Hematopoietic multipotent progenitor cell treated with erythropoietin and hydrocortisone succinate and interleukin-3 and kit ligand, for 4 days (in vitro differentiated cells): ENCODE results near the gene PCDH1.
"Not testable (repeated sequence)": the region's sequence is repeated elsewhere in the genome, so short reads cannot be mapped to it uniquely, and the experiment has no call there.

Experiments
- DNase-seq: peaks from one replicate; pipeline ENCODE4 v3.0.0-alpha.2; 2015

The PCDH1 gene

GRCh38 chr5:141897425-141897824 lies 19.2 kb upstream of the PCDH1 start:
- DNase-seq: no peak

DNA sequence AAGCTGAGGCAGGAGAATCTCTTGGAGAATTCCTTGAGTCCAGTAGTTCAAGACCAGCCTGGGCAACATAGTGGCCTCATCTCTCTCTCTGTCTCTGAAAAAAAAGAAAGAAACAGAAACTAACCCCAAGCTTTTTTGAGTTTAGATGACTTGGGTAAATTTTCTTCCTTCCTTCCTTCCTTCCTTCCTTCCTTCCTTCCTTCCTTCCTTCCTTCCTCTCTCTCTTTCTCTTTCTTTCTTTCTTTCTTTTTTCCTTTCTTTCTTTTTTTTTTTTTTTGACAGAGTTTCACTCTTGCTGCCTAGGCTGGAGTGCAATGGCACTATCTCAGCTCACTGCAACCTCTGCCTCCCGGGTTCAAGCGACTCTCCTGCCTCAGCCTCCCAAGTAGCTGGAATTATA lies 12.2 kb upstream of the PCDH1 start:
- DNase-seq: not testable (repeated sequence)

DNA sequence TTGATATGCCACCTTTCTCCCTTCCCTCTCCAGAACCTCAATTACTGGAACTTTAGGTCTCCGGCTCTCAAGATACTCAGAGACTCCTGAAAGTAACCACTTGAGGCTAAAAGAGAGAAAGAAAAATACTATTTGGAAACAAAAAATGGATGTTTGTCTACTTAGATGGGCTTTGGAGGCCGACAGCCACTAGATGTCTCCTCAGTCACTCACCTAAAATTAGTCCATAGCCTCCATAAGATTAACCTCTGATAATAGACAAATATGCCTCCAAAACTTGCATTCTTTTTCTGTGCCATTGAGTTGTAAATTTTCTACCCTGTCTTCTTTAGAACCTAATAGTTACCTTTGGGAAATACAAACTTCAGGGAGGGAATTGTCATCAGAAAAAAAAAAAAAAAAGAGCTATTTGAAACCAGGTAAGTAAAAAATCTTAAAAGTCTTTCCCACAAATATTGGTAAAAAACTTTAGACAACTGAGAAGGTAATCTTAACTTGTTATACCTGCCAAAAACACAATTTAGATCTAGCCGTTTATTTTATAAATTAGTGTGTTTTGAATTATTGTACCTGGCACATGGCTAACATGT lies 11.2 kb upstream of the PCDH1 start:
- DNase-seq: peak; percentile 46

GRCh38 chr5:141883892-141884318 lies 5.7 kb upstream of the PCDH1 start:
- no peak for DNase-seq

- peak; percentile 66 for DNase-seq
These were observed 5.1 kb upstream of the PCDH1 start for GRCh38 chr5:141883184-141883891.

GRCh38 chr5:141882594-141883183 lies 4.5 kb upstream of the PCDH1 start:
- DNase-seq: no peak

GRCh38 chr5:141881886-141882285 lies 3.7 kb upstream of the PCDH1 start:
- no peak for DNase-seq

GRCh38 chr5:141880961-141881801 lies 3.0 kb upstream of the PCDH1 start:
- no peak for DNase-seq

GRCh38 chr5:141879941-141880738 lies 1.9 kb upstream of the PCDH1 start:
- no peak for DNase-seq

GRCh38 chr5:141879426-141879759 lies 1.2 kb upstream of the PCDH1 start:
- DNase-seq: no peak

GRCh38 chr5:141878711-141879425 lies 658 bp upstream of the PCDH1 start:
- peak; percentile 96 for DNase-seq

GRCh38 chr5:141877356-141878185 lies 639 bp downstream of the PCDH1 start:
- peak; percentile 29 for DNase-seq

- no peak for DNase-seq
These were observed 1.4 kb downstream of the PCDH1 start for GRCh38 chr5:141876628-141877355.

GRCh38 chr5:141875795-141876627 lies 2.2 kb downstream of the PCDH1 start:
- peak; percentile 84 for DNase-seq

DNA sequence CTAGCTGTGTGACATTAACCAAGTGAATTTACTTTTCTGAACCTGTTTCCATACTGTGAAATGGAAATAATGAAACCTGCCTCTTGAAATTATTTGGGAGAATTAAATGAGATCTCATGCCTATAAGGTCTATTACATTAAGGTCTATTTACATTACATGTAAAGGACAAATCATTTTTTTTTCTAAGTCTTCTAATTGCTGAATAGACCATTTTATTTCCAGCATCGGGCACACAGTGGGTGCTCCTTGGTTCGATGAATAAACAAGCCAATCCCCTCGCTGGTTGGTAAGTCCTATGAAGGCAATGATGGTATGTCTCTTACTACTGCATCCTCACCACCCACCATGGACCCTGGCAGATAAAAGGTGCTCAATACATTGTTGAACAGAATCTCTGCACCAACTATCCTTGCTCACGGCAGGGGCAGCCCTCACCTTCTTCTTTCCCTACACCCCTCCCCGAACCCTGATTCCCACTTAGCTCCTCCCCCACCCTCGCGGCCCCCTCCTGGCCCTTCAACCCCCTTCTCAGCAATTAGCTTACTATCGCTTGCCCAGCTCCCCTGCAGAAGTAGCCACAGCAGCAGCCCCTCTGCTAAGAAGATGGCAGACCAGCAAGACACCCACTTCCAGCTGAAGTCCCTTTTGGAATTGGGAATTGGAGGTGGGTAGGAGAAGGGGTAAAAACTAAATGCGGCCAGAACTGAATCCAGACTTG lies 3.0 kb downstream of the PCDH1 start:
- no peak for DNase-seq

DNA sequence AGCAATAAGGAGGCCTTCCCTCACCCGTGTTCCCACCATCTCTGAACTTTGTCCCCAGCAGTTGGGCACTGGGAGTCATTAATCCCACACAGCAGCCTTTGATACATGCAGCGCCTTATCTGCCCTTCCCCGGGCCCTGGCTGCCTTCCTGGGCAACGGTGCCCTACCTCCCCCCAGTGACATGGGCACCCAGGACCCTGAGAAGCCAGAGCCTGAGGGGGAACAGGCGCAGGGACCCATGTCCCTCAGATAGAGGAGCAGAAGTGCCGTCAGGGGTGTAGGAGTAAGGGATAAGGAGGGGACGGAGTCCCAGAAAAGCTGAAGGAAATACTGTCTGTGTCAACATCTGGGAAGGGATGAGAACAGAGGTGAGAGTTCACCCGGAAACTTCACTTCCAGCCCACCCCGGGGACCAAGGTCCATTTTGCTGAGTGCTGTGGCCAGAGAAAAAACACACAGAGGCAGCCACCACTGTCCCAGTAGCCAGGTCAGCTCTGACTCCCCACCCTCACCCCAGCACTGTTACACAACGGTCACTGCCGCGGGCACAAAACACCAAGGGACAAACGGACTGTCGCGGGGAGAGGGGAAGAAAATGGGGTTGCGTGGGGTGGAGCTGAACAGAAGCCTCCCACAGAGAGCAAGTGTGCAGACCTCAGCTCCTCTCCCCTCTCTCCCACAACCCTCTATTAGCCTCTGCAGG lies 3.8 kb downstream of the PCDH1 start:
- no peak for DNase-seq

DNA sequence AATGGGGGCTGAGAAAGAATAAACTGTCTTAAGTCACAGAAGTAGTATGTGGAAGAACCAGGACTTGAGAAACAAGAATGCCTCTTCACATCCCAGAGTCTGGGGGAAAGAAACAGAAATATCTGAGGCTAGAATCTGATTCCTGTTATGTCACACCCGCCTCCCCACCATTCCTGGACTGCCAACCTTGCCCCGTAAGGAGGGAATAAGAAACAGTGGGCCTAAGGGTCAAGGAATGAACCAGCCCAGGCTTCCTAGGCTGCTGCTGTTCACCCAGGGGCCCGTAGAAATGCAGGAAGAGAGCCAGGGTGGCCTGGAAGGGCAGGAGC lies 4.3 kb downstream of the PCDH1 start:
- no peak for DNase-seq
